Smooth muscle cell (in vitro differentiated cells): ENCODE results near the gene PAN2. TPM values are rescaled to one million over a fixed set of nuclear protein-coding genes. Genes with fewer than 3 reads are reported as not detected.

ENCODE experiments used
- DNase-seq: peaks from one replicate; lab custom pipeline; 2025; ENCODE audit not compliant: unreplicated experiment; lab: John Stamatoyannopoulos, UW
- H2AFZ ChIP-seq: fragments of 200-600 bp; sonication (generic); 2 replicates; pipeline ENCODE4 v1.6.0; 2016; ENCODE audit warnings: antibody characterized with exemption, low read depth, mild to moderate bottlenecking
- H3F3A ChIP-seq: fragments of 200-600 bp; sonication (generic); 2 replicates; pipeline ENCODE4 v1.6.0; 2017; ENCODE audit warnings: antibody characterized with exemption, low read depth
- H3K27ac ChIP-seq: fragments of 200-600 bp; sonication (generic); 2 replicates; pipeline ENCODE4 v1.5.1; 2016; ENCODE audit warnings: low read depth, mild to moderate bottlenecking
- H3K27me3 ChIP-seq: fragments of 200-600 bp; sonication (generic); 2 replicates; pipeline ENCODE4 v1.6.1; 2016; ENCODE audit warnings: low read depth, mild to moderate bottlenecking
- H3K36me3 ChIP-seq: fragments of 200-600 bp; sonication (generic); 2 replicates; pipeline ENCODE4 v1.5.1; 2016; ENCODE audit warnings: low read depth
- H3K4me1 ChIP-seq: fragments of 200-600 bp; sonication (generic); 2 replicates; pipeline ENCODE4 v1.5.1; 2016; ENCODE audit warnings: low read depth
- H3K4me2 ChIP-seq: fragments of 200-600 bp; sonication (generic); 2 replicates; pipeline ENCODE4 v1.6.0; 2016; ENCODE audit warnings: mild to moderate bottlenecking
- H3K4me3 ChIP-seq: fragments of 200-600 bp; sonication (generic); 2 replicates; pipeline ENCODE4 v1.5.1; 2016; ENCODE audit warnings: mild to moderate bottlenecking
- H3K79me2 ChIP-seq: fragments of 200-600 bp; sonication (generic); 2 replicates; pipeline ENCODE4 v1.6.0; 2016; ENCODE audit warnings: low read depth, mild to moderate bottlenecking
- H3K9ac ChIP-seq: fragments of 200-600 bp; sonication (generic); 2 replicates; pipeline ENCODE4 v1.6.0; 2016; ENCODE audit warnings: low read depth
- H3K9me3 ChIP-seq: fragments of 200-600 bp; sonication (generic); replicated peaks from 2 replicates; pipeline ENCODE4 v1.5.1; 2016; ENCODE audit warnings: low read depth
- H4K20me1 ChIP-seq: fragments of 200-600 bp; sonication (generic); 2 replicates; pipeline ENCODE4 v1.6.0; 2016; ENCODE audit warnings: low read depth
- CTCF ChIP-seq: fragments of 200-600 bp; sonication (generic); IDR thresholded peaks from 2 replicates; pipeline ENCODE4 v1.5.1; 2017; ENCODE audit warnings: borderline replicate concordance, mild to moderate bottlenecking, antibody characterized with exemption; ENCODE audit not compliant: insufficient read depth, poor library complexity, severe bottlenecking
- WGBS: methylation state at CpG from one replicate; pipeline ENCODE4 v1.1.7; 2016; ENCODE audit warnings: low lambda C conversion rate; 5-methylcytosine and 5-hydroxymethylcytosine counted together
- polyA plus RNA-seq: library from polyadenylated mRNA; unstranded; fragments of >200 nt; fragmentation: Nextera tagmentation; extraction: Ambion mirVana; gene quantifications from 2 replicates; pipeline ENCODE4 v1.2.1, GENCODE V29; 2016
- total RNA-seq: library from RNA; depleted of rRNA; stranded (reverse); fragments of >200 nt; gene quantifications from 2 replicates; pipeline ENCODE4 v1.2.3, GENCODE V29; 2014

Gene PAN2
- total and polyA plus RNA-seq, 2 experiments from 2014 or later: 14.7 to 55.6 TPM

DNA sequence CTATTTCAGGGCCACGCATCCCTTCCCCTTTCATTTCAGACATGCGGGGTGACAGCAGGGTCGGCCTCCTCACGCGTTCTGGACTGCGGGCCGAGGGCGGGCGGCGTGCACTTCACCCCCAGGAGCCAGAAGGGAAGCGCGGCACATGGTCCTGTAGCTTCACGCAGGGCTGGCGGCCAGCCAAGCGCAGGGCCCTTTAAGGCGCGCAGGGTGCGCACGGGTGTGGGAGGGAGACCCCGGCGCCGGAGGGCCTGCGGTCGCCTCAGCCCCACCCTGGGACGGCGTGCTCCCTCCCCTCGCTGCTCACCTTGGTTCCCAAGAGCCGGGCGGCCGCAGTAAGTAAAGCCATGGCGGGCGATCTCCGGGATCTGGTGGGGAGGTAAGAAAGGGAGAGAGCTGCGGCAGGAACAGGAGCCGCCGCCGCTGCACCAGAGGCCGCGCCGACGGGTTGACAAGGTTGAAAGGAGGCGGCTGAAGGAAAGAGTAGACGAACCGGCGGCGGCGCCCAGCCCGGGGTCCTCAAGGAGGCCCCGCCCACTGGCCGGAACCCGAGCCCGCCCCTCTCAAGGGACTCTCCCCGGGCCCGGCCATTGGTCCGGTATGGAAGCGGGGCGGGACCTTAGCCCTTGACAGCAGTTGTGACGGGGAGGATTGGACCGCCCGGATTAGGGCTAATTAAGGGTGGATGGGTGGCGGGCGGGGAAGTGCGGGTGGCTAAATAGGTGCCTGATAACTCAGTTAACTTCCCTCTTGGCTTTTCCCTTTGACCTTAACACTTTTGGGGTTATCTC is 33.8 kb downstream of the PAN2 start, which contains the start of gene CS:
CS (minus strand) TSS at position 478 of the 791 bp plus-strand sequence; CDS start at position 349, 129 bp downstream.
- peak; percentile 82 for DNase-seq
- Histone ChIP-seq H3K4me2 (peak within 1 kb of the TSS; percentile 84), H3K27me3 (no peaks in the 10 kb centered on the region), H4K20me1 (peaks cover 31% of the 10 kb centered on the region), H3K36me3 (no peaks in the 10 kb centered on the region), H3K27ac (peak within 1 kb of the TSS; percentile 91), H2AFZ (peak within 1 kb of the TSS; percentile 83), H3F3A (peaks cover 22% of the 10 kb centered on the region), H3K4me1 (peaks cover 16% of the 10 kb centered on the region), H3K9ac (peak within 1 kb of the TSS; percentile 87), H3K79me2 (peaks cover 46% of the 10 kb centered on the region), H3K4me3 (peak within 1 kb of the TSS; percentile 96), H3K9me3 (no peaks in the 10 kb centered on the region)
- WGBS: under 1% methylated on average over 59 of the region's 63 CpGs
- TF ChIP-seq CTCF: no peak

- Histone ChIP-seq H2AFZ (peak overlapping the region; percentile 52), H3K4me3 (peak overlapping the region; percentile 96), H3K9me3 (no peaks in the 10 kb centered on the region), H3K79me2 (peaks cover 53% of the 10 kb centered on the region), H3K9ac (peak overlapping the region; percentile 87), H3K27ac (peak overlapping the region; percentile 91), H3K36me3 (no peaks in the 10 kb centered on the region), H3K4me2 (peak overlapping the region; percentile 84), H3K27me3 (no peaks in the 10 kb centered on the region), H4K20me1 (peaks cover 38% of the 10 kb centered on the region), H3K4me1 (peaks cover 16% of the 10 kb centered on the region), H3F3A (peaks cover 22% of the 10 kb centered on the region)
- no peak for DNase-seq
- 11% methylated on average over 10 of the region's 10 CpGs for WGBS
- no peak for TF ChIP-seq CTCF
These were observed 34.4 kb downstream of the PAN2 start for GRCh38 chr12:56299308-56299852.

GRCh38 chr12:56298828-56299227 is 35.0 kb downstream of the PAN2 start:
- no peaks in the 10 kb centered on the region for H3K27me3 ChIP-seq

More at GRCh38 chr12:56298828-56299227, 35.0 kb downstream of the PAN2 start:
- Histone ChIP-seq H3K4me2 (peak overlapping the region; percentile 84), H3K36me3 (no peaks in the 10 kb centered on the region), H3K4me3 (peak overlapping the region; percentile 96), H3K4me1 (peaks cover 16% of the 10 kb centered on the region), H3K9me3 (no peaks in the 10 kb centered on the region), H3F3A (peaks cover 22% of the 10 kb centered on the region), H2AFZ (no peak overlapping the region), H3K79me2 (peaks cover 59% of the 10 kb centered on the region), H3K27ac (peak overlapping the region; percentile 91), H3K9ac (no peak overlapping the region), H4K20me1 (peaks cover 44% of the 10 kb centered on the region)
- no peak for DNase-seq
- WGBS: 92% methylated on average over 5 of the region's 5 CpGs
- TF ChIP-seq CTCF: no peak
